ENCODE data around the gene TSHZ2.

- no peak for TF ChIP-seq GATA2 (IDR thresholded peaks at IDR 0.05; ENCODE audit: low read depth, low read length)
- no peak for TF ChIP-seq GATA3 (IDR thresholded peaks at IDR 0.05; ENCODE audit: low read depth, low read length)
Measured at GRCh38 chr20:53439046-53439445, 466.9 kb downstream of the TSHZ2 start.
